HFFc6 (cell line): ENCODE results near the gene CAPS2. TPM values are rescaled to one million over a fixed set of nuclear protein-coding genes. Genes with fewer than 3 reads are reported as not detected.
"Not testable (repeated sequence)": the region's sequence is repeated elsewhere in the genome, so short reads cannot be mapped to it uniquely, and the experiment has no call there.

Source experiments
- DNase-seq: peaks from one replicate; pipeline ENCODE4 v3.0.0-alpha.2; 2018
- H3K27ac Mint-ChIP-seq: 2 replicates; pipeline ENCODE4 v1.8.0; 2020; ENCODE audit warnings: mild to moderate bottlenecking, mixed read lengths
- H3K27me3 Mint-ChIP-seq: 2 replicates; pipeline ENCODE4 v1.8.0; 2021; ENCODE audit warnings: mild to moderate bottlenecking, moderate library complexity, mixed read lengths; ENCODE audit not compliant: insufficient read depth
- H3K36me3 Mint-ChIP-seq: 2 replicates; pipeline ENCODE4 v1.8.0; 2021; ENCODE audit warnings: low read depth, mixed read lengths
- H3K4me1 Mint-ChIP-seq: 2 replicates; pipeline ENCODE4 v1.8.0; 2020; ENCODE audit warnings: low read depth, mixed read lengths
- H3K4me3 Mint-ChIP-seq: 2 replicates; pipeline ENCODE4 v1.8.0; 2020; ENCODE audit warnings: mild to moderate bottlenecking, moderate library complexity, mixed read lengths
- H3K9me3 Mint-ChIP-seq: 2 replicates; pipeline ENCODE4 v1.8.0; 2020; ENCODE audit warnings: mild to moderate bottlenecking, mixed read lengths
- total RNA-seq, 6 experiments: library from RNA; stranded (reverse); fragmentation: NEBNext Ultra II Directional; extraction: Animal tissue kit (Norgen Biotek cat#: 25700); gene quantifications; 2 replicates in 1 of 6; 3 replicates in 5 of 6; pipeline ENCODE4 v1.2.3, GENCODE V29; 2021
- TF ChIP-seq, protein P1 (sequence below): fragments of 200-600 bp; sonication (generic); IDR thresholded peaks from 2 replicates; pipeline ENCODE4 v1.5.0; 2021; ENCODE audit warnings: antibody characterized with exemption, mild to moderate bottlenecking

Gene CAPS2
- total RNA-seq, 6 experiments from 2014 or later = 2.0 to 3.3 (median 2.3) TPM

DNA sequence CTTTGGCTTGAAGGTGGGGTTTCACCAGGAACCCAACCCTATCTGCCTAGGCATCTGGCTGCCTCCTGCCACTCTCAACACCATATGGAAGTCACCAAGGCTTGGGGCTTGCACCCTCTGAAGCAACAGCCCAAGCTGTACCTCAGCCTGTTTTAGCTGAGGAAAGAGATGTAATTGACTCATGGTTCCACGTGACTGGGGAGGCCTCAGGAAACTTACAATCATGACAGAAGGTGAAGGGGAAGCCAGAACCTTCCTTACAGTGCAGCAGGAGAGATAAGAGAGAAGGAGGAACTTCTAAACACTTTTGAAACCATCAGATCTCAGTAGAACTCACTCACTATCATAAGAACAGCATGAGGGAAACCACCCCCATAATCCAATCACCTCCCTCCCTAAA is 31.3 kb upstream of the CAPS2 start:
- TF ChIP-seq, protein P1, sequence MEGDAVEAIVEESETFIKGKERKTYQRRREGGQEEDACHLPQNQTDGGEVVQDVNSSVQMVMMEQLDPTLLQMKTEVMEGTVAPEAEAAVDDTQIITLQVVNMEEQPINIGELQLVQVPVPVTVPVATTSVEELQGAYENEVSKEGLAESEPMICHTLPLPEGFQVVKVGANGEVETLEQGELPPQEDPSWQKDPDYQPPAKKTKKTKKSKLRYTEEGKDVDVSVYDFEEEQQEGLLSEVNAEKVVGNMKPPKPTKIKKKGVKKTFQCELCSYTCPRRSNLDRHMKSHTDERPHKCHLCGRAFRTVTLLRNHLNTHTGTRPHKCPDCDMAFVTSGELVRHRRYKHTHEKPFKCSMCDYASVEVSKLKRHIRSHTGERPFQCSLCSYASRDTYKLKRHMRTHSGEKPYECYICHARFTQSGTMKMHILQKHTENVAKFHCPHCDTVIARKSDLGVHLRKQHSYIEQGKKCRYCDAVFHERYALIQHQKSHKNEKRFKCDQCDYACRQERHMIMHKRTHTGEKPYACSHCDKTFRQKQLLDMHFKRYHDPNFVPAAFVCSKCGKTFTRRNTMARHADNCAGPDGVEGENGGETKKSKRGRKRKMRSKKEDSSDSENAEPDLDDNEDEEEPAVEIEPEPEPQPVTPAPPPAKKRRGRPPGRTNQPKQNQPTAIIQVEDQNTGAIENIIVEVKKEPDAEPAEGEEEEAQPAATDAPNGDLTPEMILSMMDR = no peak
- Mint-ChIP-seq H3K27ac (no peak overlapping the region), H3K9me3 (no peaks in the 10 kb centered on the region), H3K4me3 (no peak overlapping the region), H3K27me3 (no peaks in the 10 kb centered on the region), H3K4me1 (peaks cover 7% of the 10 kb centered on the region), H3K36me3 (no peaks in the 10 kb centered on the region)
- no peak for DNase-seq

DNA sequence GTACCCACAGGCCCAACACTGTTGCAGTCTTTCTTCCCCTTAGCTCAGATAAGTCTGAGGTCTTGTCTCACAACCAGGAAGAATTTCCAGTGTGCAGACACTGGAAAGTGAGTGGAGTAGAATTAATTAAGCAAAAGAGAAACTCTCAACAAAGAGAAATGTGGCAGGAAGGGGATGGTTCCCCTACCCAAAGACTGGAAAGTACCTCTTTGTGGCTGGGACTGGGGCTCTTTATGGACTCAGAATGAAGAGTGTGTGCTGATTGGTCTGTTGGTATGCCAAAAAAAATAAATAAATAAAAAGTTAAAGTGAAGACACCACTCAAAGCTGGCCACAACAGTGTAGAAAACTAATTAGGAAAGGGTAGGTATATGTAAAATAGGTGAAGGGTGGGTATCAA is 30.8 kb upstream of the CAPS2 start:
- TF ChIP-seq, protein P1 = no peak
- Mint-ChIP-seq H3K4me3 (no peak overlapping the region), H3K27ac (no peak overlapping the region), H3K4me1 (peaks cover 2% of the 10 kb centered on the region), H3K9me3 (no peaks in the 10 kb centered on the region), H3K27me3 (no peaks in the 10 kb centered on the region), H3K36me3 (no peaks in the 10 kb centered on the region)
- DNase-seq = no peak

DNA sequence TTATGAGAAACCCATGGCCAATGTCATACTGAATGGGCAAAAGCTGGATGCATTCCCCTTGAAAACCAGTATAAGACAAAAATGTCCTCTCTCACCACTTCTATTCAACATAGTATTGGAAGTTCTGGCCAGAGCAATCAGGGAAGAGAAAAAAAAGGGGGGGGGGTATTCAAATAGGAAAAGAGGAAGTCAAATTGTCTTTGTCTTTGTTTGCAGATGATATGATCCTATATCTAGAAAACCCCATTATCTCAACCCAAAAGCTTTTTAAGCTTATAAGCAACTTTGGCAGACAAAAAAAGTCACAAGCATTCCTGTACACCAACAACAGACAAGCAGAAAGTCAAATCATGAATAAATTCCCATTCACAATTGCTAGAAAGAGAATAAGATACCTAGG is 23.9 kb upstream of the CAPS2 start:
- no peak overlapping the region for H3K4me3 Mint-ChIP-seq
- H3K27me3 Mint-ChIP-seq = no peaks in the 10 kb centered on the region
- no peak for DNase-seq
- TF ChIP-seq, protein P1 = no peak
- H3K27ac Mint-ChIP-seq = no peak overlapping the region
- H3K4me1 Mint-ChIP-seq = no peaks in the 10 kb centered on the region
- H3K9me3 Mint-ChIP-seq = peaks cover 15% of the 10 kb centered on the region
- peaks cover 17% of the 10 kb centered on the region for H3K36me3 Mint-ChIP-seq

DNA sequence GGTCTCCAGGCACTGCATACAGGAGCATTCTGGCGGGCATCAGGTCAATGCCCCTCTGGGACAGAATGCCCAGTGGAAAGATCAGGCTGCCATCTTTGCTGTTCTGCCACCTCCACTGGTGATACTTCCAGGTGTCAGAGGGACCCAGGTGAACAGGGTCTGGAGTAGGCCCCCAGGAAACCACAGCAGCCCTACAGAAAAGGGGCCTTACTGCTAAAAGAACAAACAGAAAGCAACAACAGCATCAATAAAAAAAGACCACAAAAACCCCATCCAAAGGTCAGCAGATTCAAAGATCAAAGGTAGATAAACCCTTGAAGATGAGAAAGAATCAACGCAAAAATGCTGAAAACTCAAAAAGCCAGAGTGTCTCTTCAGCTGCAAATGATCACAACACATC is 20.3 kb upstream of the CAPS2 start:
- Mint-ChIP-seq H3K36me3 (peaks cover 17% of the 10 kb centered on the region), H3K27ac (no peak overlapping the region), H3K27me3 (no peaks in the 10 kb centered on the region), H3K4me3 (no peak overlapping the region), H3K4me1 (peaks cover 3% of the 10 kb centered on the region), H3K9me3 (peaks cover 15% of the 10 kb centered on the region)
- no peak for DNase-seq
- TF ChIP-seq, protein P1 = no peak

DNA sequence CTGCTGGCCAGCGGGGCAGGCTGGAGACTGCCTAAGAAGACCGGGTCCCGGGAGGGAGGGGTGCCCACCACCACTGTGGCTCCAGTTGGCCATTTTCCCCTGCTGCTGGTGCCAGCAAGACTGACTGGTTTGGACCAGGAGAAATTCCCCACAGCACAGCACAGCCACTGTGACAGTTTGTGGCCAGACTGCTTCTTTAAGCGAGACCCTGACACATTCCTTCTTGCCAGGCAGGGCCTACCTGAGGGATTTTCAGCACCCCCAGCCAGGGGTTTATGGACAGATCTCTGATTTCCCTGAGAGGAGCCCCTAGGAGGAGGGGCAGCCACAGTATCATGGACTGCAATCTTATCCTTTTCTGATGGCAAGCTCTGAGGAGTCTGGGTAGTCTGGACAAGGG is 19.8 kb upstream of the CAPS2 start:
- Mint-ChIP-seq H3K36me3 (peaks cover 13% of the 10 kb centered on the region), H3K4me3 (no peak overlapping the region), H3K4me1 (peaks cover 6% of the 10 kb centered on the region), H3K9me3 (peaks cover 11% of the 10 kb centered on the region), H3K27ac (no peak overlapping the region), H3K27me3 (no peaks in the 10 kb centered on the region)
- TF ChIP-seq, protein P1 = no peak
- no peak for DNase-seq

DNA sequence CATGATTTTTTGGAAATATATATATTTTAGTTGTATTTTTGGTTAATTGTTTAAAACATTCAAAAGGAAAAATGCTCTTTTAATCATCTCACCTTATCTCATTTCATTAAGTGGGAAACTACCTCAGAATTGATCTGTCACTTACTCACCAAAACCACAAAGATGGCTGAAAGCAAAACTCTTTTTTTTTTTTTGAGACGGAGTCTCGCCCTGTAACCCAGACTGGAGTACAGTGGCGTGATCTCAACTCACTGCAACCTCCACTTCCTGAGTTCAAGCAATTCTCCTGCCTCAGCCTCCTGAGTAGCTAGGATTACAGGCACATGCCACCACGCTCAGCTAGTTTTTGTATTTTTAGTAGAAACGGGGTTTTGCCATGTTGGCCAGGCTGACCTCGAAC is 16.1 kb upstream of the CAPS2 start:
- peaks cover 13% of the 10 kb centered on the region for H3K4me1 Mint-ChIP-seq
- not testable (repeated sequence) for H3K4me3 Mint-ChIP-seq, H3K36me3 Mint-ChIP-seq

More for the DNA sequence above, 16.1 kb upstream of the CAPS2 start:
- H3K9me3 Mint-ChIP-seq, DNase-seq, H3K27me3 Mint-ChIP-seq, H3K27ac Mint-ChIP-seq: not testable (repeated sequence)
